HUES64 (cell line): ENCODE data around the gene EEFSEC.

Experiments
- H3K27ac ChIP-seq: 2 replicates; pipeline ENCODE4 v1.7.0; 2013; ENCODE audit warnings: low read depth, low read length, inconsistent platforms
- H3K27me3 ChIP-seq: 2 replicates; pipeline ENCODE4 v1.6.1; 2013; ENCODE audit warnings: mild to moderate bottlenecking, low read length; ENCODE audit not compliant: insufficient read depth
- H3K36me3 ChIP-seq: 2 replicates; pipeline ENCODE4 v1.6.1; 2013; ENCODE audit warnings: mild to moderate bottlenecking, low read length; ENCODE audit not compliant: insufficient read depth
- H3K4me1 ChIP-seq: 2 replicates; pipeline ENCODE4 v1.6.1; 2013; ENCODE audit warnings: mild to moderate bottlenecking, low read length, moderate library complexity; ENCODE audit not compliant: insufficient read depth
- H3K4me3 ChIP-seq: 2 replicates; pipeline ENCODE4 v1.5.1; 2013; ENCODE audit warnings: mild to moderate bottlenecking, low read length, moderate library complexity
- H3K9ac ChIP-seq: 2 replicates; pipeline ENCODE4 v1.6.1; 2013; ENCODE audit warnings: mild to moderate bottlenecking, low read depth, low read length
- H3K9me3 ChIP-seq: 2 replicates; pipeline ENCODE4 v1.6.1; 2013; ENCODE audit warnings: low read depth, low read length; ENCODE audit not compliant: insufficient read depth
- WGBS: fragments of 150-250, 120-280 bp; methylation state at CpG from one replicate; pipeline ENCODE4 v1.1.7; 2013; ENCODE audit warnings: missing lambda C conversion rate; 5-methylcytosine and 5-hydroxymethylcytosine counted together

The EEFSEC gene

GRCh38 chr3:128199110-128199509, 45.8 kb downstream of the EEFSEC start:
- no peaks in the 10 kb centered on the region for H3K9me3 ChIP-seq
- no peak overlapping the region for H3K9ac ChIP-seq
- H3K4me1 ChIP-seq = peaks cover 23% of the 10 kb centered on the region; the same call in 1 of the 2 replicates
- no peaks in the 10 kb centered on the region for H3K36me3 ChIP-seq
- no peaks in the 10 kb centered on the region for H3K27me3 ChIP-seq
- H3K27ac ChIP-seq = no peak overlapping the region
- H3K4me3 ChIP-seq = no peak overlapping the region
- no CpG with 5 or more reads among the region's 1 CpG for WGBS

- no peak overlapping the region for H3K4me3 ChIP-seq
- H3K9ac ChIP-seq = no peak overlapping the region
- H3K27me3 ChIP-seq = no peaks in the 10 kb centered on the region
- 100% methylated on average over 1 of the region's 1 CpG for WGBS
- no peaks in the 10 kb centered on the region for H3K9me3 ChIP-seq
- H3K36me3 ChIP-seq = no peaks in the 10 kb centered on the region
- H3K4me1 ChIP-seq = peaks cover 31% of the 10 kb centered on the region
- H3K27ac ChIP-seq = no peak overlapping the region
Observed at GRCh38 chr3:128201158-128201755, 48.0 kb downstream of the EEFSEC start.

- peaks cover 18% of the 10 kb centered on the region for H3K4me1 ChIP-seq
- H3K36me3 ChIP-seq = no peaks in the 10 kb centered on the region
- H3K9ac ChIP-seq = no peak overlapping the region
- no peaks in the 10 kb centered on the region for H3K27me3 ChIP-seq
- H3K4me3 ChIP-seq = no peak overlapping the region
- H3K9me3 ChIP-seq = no peaks in the 10 kb centered on the region
- no peak overlapping the region for H3K27ac ChIP-seq
- 94% methylated on average over 3 of the region's 3 CpGs for WGBS
Observed at GRCh38 chr3:128203169-128203568, 49.9 kb downstream of the EEFSEC start.

GRCh38 chr3:128205558-128206145, 52.4 kb downstream of the EEFSEC start:
- H3K9ac ChIP-seq = no peak overlapping the region
- H3K27ac ChIP-seq = no peak overlapping the region
- 86% methylated on average over 3 of the region's 3 CpGs for WGBS
- no peaks in the 10 kb centered on the region for H3K27me3 ChIP-seq
- peaks cover 13% of the 10 kb centered on the region for H3K4me1 ChIP-seq
- no peaks in the 10 kb centered on the region for H3K9me3 ChIP-seq
- H3K4me3 ChIP-seq = no peak overlapping the region
- H3K36me3 ChIP-seq = no peaks in the 10 kb centered on the region

GRCh38 chr3:128207951-128208350, 54.7 kb downstream of the EEFSEC start:
- no peak overlapping the region for H3K4me3 ChIP-seq
- 93% methylated on average over 6 of the region's 7 CpGs for WGBS
- H3K36me3 ChIP-seq = no peaks in the 10 kb centered on the region
- peaks cover 13% of the 10 kb centered on the region for H3K4me1 ChIP-seq
- H3K27ac ChIP-seq = no peak overlapping the region
- H3K27me3 ChIP-seq = no peaks in the 10 kb centered on the region
- H3K9ac ChIP-seq = no peak overlapping the region
- H3K9me3 ChIP-seq = no peaks in the 10 kb centered on the region

- WGBS = 90% methylated on average over 3 of the region's 3 CpGs
- H3K9me3 ChIP-seq = no peaks in the 10 kb centered on the region
- H3K36me3 ChIP-seq = no peaks in the 10 kb centered on the region
- no peak overlapping the region for H3K9ac ChIP-seq
- H3K27ac ChIP-seq = no peak overlapping the region
- H3K27me3 ChIP-seq = no peaks in the 10 kb centered on the region
- no peak overlapping the region for H3K4me3 ChIP-seq
- peaks cover 3% of the 10 kb centered on the region; the same call in 1 of the 2 replicates for H3K4me1 ChIP-seq
Observed at GRCh38 chr3:128210711-128211110, 57.4 kb downstream of the EEFSEC start.

- no peak overlapping the region for H3K27ac ChIP-seq
- WGBS = 94% methylated on average over 2 of the region's 2 CpGs
- no peaks in the 10 kb centered on the region for H3K27me3 ChIP-seq
- no peak overlapping the region for H3K4me3 ChIP-seq
- no peak overlapping the region for H3K9ac ChIP-seq
- H3K9me3 ChIP-seq = no peaks in the 10 kb centered on the region
- peaks cover 4% of the 10 kb centered on the region; the same call in 1 of the 2 replicates for H3K4me1 ChIP-seq
- no peaks in the 10 kb centered on the region for H3K36me3 ChIP-seq
Observed at GRCh38 chr3:128214056-128214455, 60.8 kb downstream of the EEFSEC start.

GRCh38 chr3:128215290-128215689, 62.0 kb downstream of the EEFSEC start:
- no peaks in the 10 kb centered on the region for H3K27me3 ChIP-seq
- H3K4me3 ChIP-seq = no peak overlapping the region
- no peak overlapping the region for H3K27ac ChIP-seq
- H3K4me1 ChIP-seq = peaks cover 4% of the 10 kb centered on the region; the same call in 1 of the 2 replicates
- no peaks in the 10 kb centered on the region for H3K36me3 ChIP-seq
- H3K9ac ChIP-seq = no peak overlapping the region
- H3K9me3 ChIP-seq = no peaks in the 10 kb centered on the region
- WGBS = 94% methylated on average over 2 of the region's 2 CpGs

- no peak overlapping the region for H3K4me3 ChIP-seq
- H3K36me3 ChIP-seq = no peaks in the 10 kb centered on the region
- H3K9ac ChIP-seq = no peak overlapping the region
- H3K27me3 ChIP-seq = no peaks in the 10 kb centered on the region
- peaks cover 4% of the 10 kb centered on the region; the same call in 1 of the 2 replicates for H3K4me1 ChIP-seq
- H3K9me3 ChIP-seq = no peaks in the 10 kb centered on the region
- 76% methylated on average over 4 of the region's 5 CpGs for WGBS
- H3K27ac ChIP-seq = no peak overlapping the region
Observed at GRCh38 chr3:128215800-128216495, 62.7 kb downstream of the EEFSEC start.

GRCh38 chr3:128217702-128218547, 64.6 kb downstream of the EEFSEC start:
- H3K27me3 ChIP-seq = no peaks in the 10 kb centered on the region
- WGBS = 93% methylated on average over 5 of the region's 6 CpGs
- H3K36me3 ChIP-seq = no peaks in the 10 kb centered on the region
- H3K27ac ChIP-seq = no peak overlapping the region
- H3K9me3 ChIP-seq = peaks cover 9% of the 10 kb centered on the region
- no peak overlapping the region for H3K9ac ChIP-seq
- peaks cover 4% of the 10 kb centered on the region; the same call in 1 of the 2 replicates for H3K4me1 ChIP-seq
- no peak overlapping the region for H3K4me3 ChIP-seq
